NCI-H2081 (cell line): ENCODE results near the gene H2BW1.
"Not testable (repeated sequence)": the region's sequence is repeated elsewhere in the genome, so short reads cannot be mapped to it uniquely, and the experiment has no call there.

Experiments
- DNase-seq, 2 experiments: peaks; one replicate each; lab custom pipeline; 2025; lab: John Stamatoyannopoulos, UW

Gene H2BW1

GRCh38 chrX:104013606-104014005 is at the start of gene H2BW1:
Gene H2BW1, minus strand, starts transcription at chrX:104013708. Its CDS starts 132 bp downstream, at chrX:104013576.
- no peak for DNase-seq

- not testable (repeated sequence) for DNase-seq
Observed at GRCh38 chrX:104062636-104063035, 49.1 kb upstream of the H2BW1 start.

- not testable (repeated sequence) for DNase-seq
Observed at GRCh38 chrX:104054956-104055355, 41.4 kb upstream of the H2BW1 start.

DNA sequence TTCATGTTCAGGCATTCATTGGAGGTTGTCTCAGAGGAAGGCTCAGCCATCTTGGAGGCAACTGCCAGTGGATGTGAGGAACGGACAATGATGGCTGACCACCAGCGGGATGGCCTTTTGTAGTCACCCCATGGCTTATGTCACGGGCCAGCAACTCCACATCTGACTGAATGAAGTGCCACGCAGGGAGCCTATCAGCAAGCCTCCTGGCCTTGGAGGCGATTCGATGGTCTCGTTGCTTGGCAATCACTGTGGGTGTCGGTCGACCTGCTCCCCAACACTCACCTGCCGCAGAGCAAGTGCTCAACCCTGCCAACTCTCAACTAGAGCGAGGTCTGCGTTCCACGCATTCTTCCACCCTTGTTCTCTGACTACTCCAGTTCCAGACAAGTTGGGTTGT is 33.7 kb upstream of the H2BW1 start:
- DNase-seq = no peak

- DNase-seq = no peak
Observed at GRCh38 chrX:104045642-104046041, 32.1 kb upstream of the H2BW1 start.

DNA sequence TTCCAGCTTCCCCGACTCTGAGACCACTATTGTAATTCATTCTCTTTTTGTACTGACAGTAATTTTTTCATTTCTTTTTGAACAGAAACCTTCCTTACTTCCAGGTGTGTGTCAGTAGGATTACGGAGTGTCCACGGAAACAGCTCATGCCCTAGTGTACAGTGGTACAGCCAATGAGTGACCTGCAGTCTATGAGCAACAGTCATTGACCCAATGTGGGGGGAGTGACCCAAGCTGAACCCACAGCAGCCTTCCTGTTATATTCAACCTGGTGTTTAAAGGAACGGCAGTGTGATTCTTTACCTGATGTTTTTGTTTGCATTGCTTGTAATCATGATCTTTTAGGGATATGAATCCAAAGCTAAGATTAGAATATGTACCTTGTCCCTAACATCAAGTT is 27.5 kb upstream of the H2BW1 start:
- DNase-seq = no peak

- no peak for DNase-seq
Observed at GRCh38 chrX:104039689-104040505, 26.4 kb upstream of the H2BW1 start, which contains the start of gene H2BW2. Gene H2BW2, plus strand, starts transcription at chrX:104039956. Its CDS starts 39 bp downstream, at chrX:104039995.

GRCh38 chrX:104018126-104018525 is 4.6 kb upstream of the H2BW1 start:
- no peak for DNase-seq

- DNase-seq = not testable (repeated sequence)
Observed at GRCh38 chrX:104015576-104015975, 2.1 kb upstream of the H2BW1 start.

DNA sequence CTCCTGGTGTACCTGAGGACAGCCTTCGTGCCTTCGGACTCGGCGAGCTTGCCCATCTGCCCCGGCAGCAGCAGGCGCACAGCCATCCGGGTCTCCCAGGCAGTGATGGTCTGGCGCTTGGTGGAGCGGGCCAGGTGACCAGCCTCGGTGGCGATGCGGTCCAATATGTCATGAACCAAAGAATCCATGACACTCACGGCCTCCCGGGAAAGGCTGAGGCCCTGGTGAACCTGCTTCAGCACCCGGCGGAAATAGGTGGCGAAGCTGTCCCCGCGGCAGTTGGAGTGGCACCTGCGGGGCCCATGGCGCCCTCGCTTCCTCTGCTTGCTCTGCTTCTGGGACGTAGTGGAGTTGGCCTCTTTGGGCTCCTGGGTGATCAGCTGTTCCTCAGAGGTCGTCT is 350 bp downstream of the H2BW1 start:
- DNase-seq = no peak

DNA sequence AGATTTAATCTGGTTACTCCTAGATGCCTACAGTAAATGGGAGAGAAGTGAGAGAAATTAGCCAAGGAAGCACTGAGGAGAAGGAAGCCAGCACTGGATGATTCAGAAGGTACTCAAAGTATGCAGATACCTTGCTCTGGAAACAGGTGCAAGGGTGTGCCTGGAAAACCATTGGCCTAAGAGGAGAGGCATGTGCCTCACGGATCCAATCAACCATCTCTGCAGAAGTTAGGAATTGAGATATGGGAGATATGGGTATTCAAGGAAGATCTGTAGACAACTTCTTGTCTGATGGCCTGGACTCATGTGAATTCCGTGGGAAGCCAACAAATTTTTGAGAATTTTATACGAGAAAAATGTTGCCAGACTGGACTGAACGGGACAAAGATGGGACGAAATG is 4.7 kb downstream of the H2BW1 start:
- DNase-seq = no peak

DNA sequence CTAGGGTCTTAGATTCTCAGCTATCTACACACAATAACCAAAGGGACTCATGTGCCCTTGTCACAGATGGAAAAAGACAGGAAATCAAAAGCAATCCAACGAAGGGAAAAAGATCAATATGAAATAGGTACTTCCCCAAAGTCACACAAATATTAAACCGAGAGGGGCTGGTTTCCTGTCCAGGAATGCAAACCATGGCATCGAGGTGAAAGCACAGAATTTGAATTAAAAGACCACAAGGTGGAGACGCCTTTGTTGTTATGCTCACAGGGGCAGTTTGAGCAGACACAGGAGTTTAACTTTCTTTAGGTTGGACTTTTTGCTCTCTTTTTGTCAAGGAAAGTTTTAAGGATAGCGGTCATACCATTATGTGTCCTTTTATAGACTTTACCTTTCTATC is 14.3 kb downstream of the H2BW1 start:
- DNase-seq = no peak

- DNase-seq = not testable (repeated sequence)
Observed at GRCh38 chrX:103983508-103983907, 30.0 kb downstream of the H2BW1 start.

GRCh38 chrX:103962411-103963278 is 50.9 kb downstream of the H2BW1 start, which contains the start of gene TMSB15B:
Gene TMSB15B, plus strand, starts transcription at chrX:103962627.
- not testable (repeated sequence) for DNase-seq
